SK-N-SH treated with all-trans-retinoic acid at 6 μM for 48 hours (cell line): Measurements from ENCODE around the gene IRF1.

ENCODE experiments used
- ATAC-seq: fragments of 200-7000 bp; cut with Tn5 transposase; 3 replicates; pipeline ENCODE4 v1.9.1; 2020; ENCODE audit warnings: mild to moderate bottlenecking, moderate library complexity
- ARNTL ChIP-seq: fragments of 450-650 bp; formaldehyde crosslinking; IDR thresholded peaks from 2 replicates; pipeline ENCODE4 v1.5.0; 2020; ENCODE audit warnings: low read depth, mild to moderate bottlenecking, moderate library complexity, borderline replicate concordance
- BACH2 ChIP-seq: fragments of 250-450 bp; sonication (Bioruptor Pico); IDR thresholded peaks from 2 replicates; pipeline ENCODE4 v1.9.0; 2021; ENCODE audit warnings: mild to moderate bottlenecking, borderline replicate concordance
- CREB5 ChIP-seq: fragments of 250-450 bp; sonication (Bioruptor Pico); IDR thresholded peaks from 2 replicates; pipeline ENCODE4 v1.5.1; 2020; ENCODE audit warnings: low read depth, mild to moderate bottlenecking, moderate library complexity
- CSDC2 ChIP-seq: fragments of 250-450 bp; sonication (Bioruptor Pico); IDR thresholded peaks from 2 replicates; pipeline ENCODE4 v1.5.0; 2020; ENCODE audit warnings: mild to moderate bottlenecking, moderate library complexity
- CSRNP3 ChIP-seq: fragments of 250-450 bp; sonication (Bioruptor Pico); IDR thresholded peaks from 2 replicates; pipeline ENCODE4 v1.5.1; 2021; ENCODE audit warnings: mild to moderate bottlenecking, moderate library complexity
- ESRRG ChIP-seq: fragments of 250-450 bp; sonication (Bioruptor Pico); IDR thresholded peaks from 2 replicates; pipeline ENCODE4 v1.6.1; 2021; ENCODE audit warnings: mild to moderate bottlenecking
- GLIS3 ChIP-seq: fragments of 250-450 bp; sonication (Bioruptor Pico); IDR thresholded peaks from 2 replicates; pipeline ENCODE4 v1.5.0; 2020; ENCODE audit warnings: mild to moderate bottlenecking, moderate library complexity
- ISL1 ChIP-seq: fragments of 250-450 bp; sonication (Bioruptor Pico); IDR thresholded peaks from 2 replicates; pipeline ENCODE4 v2.1.2; 2022; ENCODE audit warnings: mild to moderate bottlenecking, moderate library complexity
- OSR1 ChIP-seq: fragments of 250-450 bp; sonication (Bioruptor Pico); IDR thresholded peaks from 2 replicates; pipeline ENCODE4 v1.8.0; 2022; ENCODE audit warnings: moderate library complexity, mild to moderate bottlenecking, inconsistent platforms
- PATZ1 ChIP-seq: fragments of 250-450 bp; sonication (Bioruptor Pico); IDR thresholded peaks from 2 replicates; pipeline ENCODE4 v1.8.0; 2020; ENCODE audit warnings: mild to moderate bottlenecking, moderate library complexity, borderline replicate concordance
- RARB ChIP-seq: fragments of 250-450 bp; sonication (Bioruptor Pico); IDR thresholded peaks from 2 replicates; pipeline ENCODE4 v1.8.0; 2021; ENCODE audit warnings: mild to moderate bottlenecking, moderate library complexity
- SNAI2 ChIP-seq: fragments of 250-450 bp; sonication (Bioruptor Pico); IDR thresholded peaks from 2 replicates; pipeline ENCODE4 v1.5.0; 2020; ENCODE audit warnings: mild to moderate bottlenecking, moderate library complexity
- TCF4 ChIP-seq: fragments of 250-450 bp; sonication (Bioruptor Pico); IDR thresholded peaks from 2 replicates; pipeline ENCODE4 v1.8.0; 2021; ENCODE audit warnings: mild to moderate bottlenecking, moderate library complexity, borderline replicate concordance
- TOX ChIP-seq: fragments of 250-450 bp; sonication (Bioruptor Pico); IDR thresholded peaks from 2 replicates; pipeline ENCODE4 v1.8.0; 2021; ENCODE audit warnings: mild to moderate bottlenecking, moderate library complexity, borderline replicate concordance
- TSHZ2 ChIP-seq: fragments of 250-450 bp; sonication (Bioruptor Pico); IDR thresholded peaks from 2 replicates; pipeline ENCODE4 v1.5.0; 2020; ENCODE audit warnings: mild to moderate bottlenecking, moderate library complexity
- ZC3H10 ChIP-seq: fragments of 250-450 bp; sonication (Bioruptor Pico); IDR thresholded peaks from 2 replicates; pipeline ENCODE4 v1.5.1; 2021; ENCODE audit warnings: mild to moderate bottlenecking, moderate library complexity
- ZFP3 ChIP-seq: fragments of 250-450 bp; sonication (Bioruptor Pico); IDR thresholded peaks from 2 replicates; pipeline ENCODE4 v1.5.0; 2020; ENCODE audit warnings: mild to moderate bottlenecking, moderate library complexity
- ZFP30 ChIP-seq: fragments of 450-650 bp; formaldehyde crosslinking; IDR thresholded peaks from 2 replicates; pipeline ENCODE4 v1.5.0; 2022; ENCODE audit warnings: mild to moderate bottlenecking, moderate library complexity
- ZNF565 ChIP-seq: fragments of 450-650 bp; formaldehyde crosslinking; conservative IDR thresholded peaks from 2 replicates; pipeline ENCODE4 v1.5.0; 2020; ENCODE audit warnings: low read depth, mild to moderate bottlenecking, moderate library complexity
- ZNF8 ChIP-seq: fragments of 450-650 bp; formaldehyde crosslinking; IDR thresholded peaks from 2 replicates; pipeline ENCODE4 v1.5.0; 2020; ENCODE audit warnings: mild to moderate bottlenecking, moderate library complexity

IRF1 gene

GRCh38 chr5:132475987-132476875, 14.3 kb downstream of the IRF1 start:
- no peak for ATAC-seq
- TF ChIP-seq ZC3H10 (CRISPR knock-in tag) (no peak), ISL1 (CRISPR knock-in tag) (no peak), RARB (CRISPR knock-in tag) (no peak), CSRNP3 (CRISPR knock-in tag) (no peak), ZFP30 (CRISPR knock-in tag) (no peak), ARNTL (CRISPR knock-in tag) (no peak), CSDC2 (CRISPR knock-in tag) (no peak)

- ATAC-seq = no peak; the same call in 2 of the 3 replicates
- TF ChIP-seq RARB (CRISPR knock-in tag) (no peak), TOX (CRISPR knock-in tag) (no peak), OSR1 (CRISPR knock-in tag) (no peak)
Measured at GRCh38 chr5:132475497-132475882, 15.1 kb downstream of the IRF1 start.

- TF ChIP-seq ISL1 (CRISPR knock-in tag) (no peak), ZFP30 (CRISPR knock-in tag) (no peak), TSHZ2 (CRISPR knock-in tag) (no peak), SNAI2 (CRISPR knock-in tag) (no peak), ARNTL (CRISPR knock-in tag) (no peak), ZNF8 (CRISPR knock-in tag) (no peak), OSR1 (CRISPR knock-in tag) (no peak), TOX (CRISPR knock-in tag) (no peak), RARB (CRISPR knock-in tag) (no peak), ZFP3 (CRISPR knock-in tag) (no peak), CSDC2 (CRISPR knock-in tag) (no peak), TCF4 (CRISPR knock-in tag) (no peak), PATZ1 (CRISPR knock-in tag) (no peak), ESRRG (CRISPR knock-in tag) (no peak), CREB5 (CRISPR knock-in tag) (no peak)
- no peak for ATAC-seq
Measured at GRCh38 chr5:132474881-132475496, 15.6 kb downstream of the IRF1 start.

- no peak for ATAC-seq
- no peak for TF ChIP-seq GLIS3 (CRISPR knock-in tag)
- no peak for TF ChIP-seq ARNTL (CRISPR knock-in tag)
- TF ChIP-seq SNAI2 (CRISPR knock-in tag) = no peak
- TF ChIP-seq OSR1 (CRISPR knock-in tag) = no peak
- no peak for TF ChIP-seq TOX (CRISPR knock-in tag)
- TF ChIP-seq ZFP30 (CRISPR knock-in tag) = no peak
- no peak for TF ChIP-seq ZNF8 (CRISPR knock-in tag)
- no peak for TF ChIP-seq BACH2 (CRISPR knock-in tag)
- no peak for TF ChIP-seq ZC3H10 (CRISPR knock-in tag)
- TF ChIP-seq ZNF565 (CRISPR knock-in tag) = no peak
- no peak for TF ChIP-seq TCF4 (CRISPR knock-in tag)
Measured at GRCh38 chr5:132474131-132474723, 16.3 kb downstream of the IRF1 start.
